GM18508 (cell line): ENCODE data around the gene HS3ST3A1.
"Not testable (repeated sequence)": the region's sequence is repeated elsewhere in the genome, so short reads cannot be mapped to it uniquely, and the experiment has no call there.

Source experiments
- ATAC-seq: cut with Tn5 transposase; IDR thresholded peaks from one replicate; pipeline ENCODE4 v1.9.1; 2021; ENCODE audit warnings: moderate number of reproducible peaks; ENCODE audit not compliant: insufficient read depth, unreplicated experiment

The HS3ST3A1 gene

GRCh38 chr17:13498184-13498583 lies 103.5 kb downstream of the HS3ST3A1 start:
- no peak for ATAC-seq

DNA sequence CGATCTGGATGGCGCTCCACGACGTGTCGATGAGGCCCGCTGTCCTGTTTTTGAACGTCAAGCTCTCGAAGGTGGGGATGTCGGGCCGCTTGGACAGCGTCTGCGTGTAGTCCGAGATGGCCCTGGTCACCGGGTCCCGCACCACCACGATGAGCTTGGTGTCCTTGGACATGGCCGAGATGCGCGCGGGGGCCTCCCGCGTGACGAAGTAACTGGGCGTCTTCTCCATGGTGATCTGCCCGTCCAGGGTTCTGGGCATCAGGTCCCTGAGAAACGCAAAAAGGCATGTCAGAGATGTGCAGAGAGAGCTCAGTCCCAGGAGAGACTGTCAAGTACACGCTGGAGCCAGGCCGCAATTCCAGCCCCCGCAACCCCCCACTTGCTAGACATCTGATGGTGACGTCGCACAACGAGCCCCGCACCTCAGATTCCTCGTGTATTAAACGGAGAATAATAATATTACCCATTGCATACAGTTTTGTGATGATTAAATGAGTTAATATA lies 105.1 kb downstream of the HS3ST3A1 start:
- not testable (repeated sequence) for ATAC-seq

- ATAC-seq: no peak
Measured at GRCh38 chr17:13495423-13495822, 106.3 kb downstream of the HS3ST3A1 start.

DNA sequence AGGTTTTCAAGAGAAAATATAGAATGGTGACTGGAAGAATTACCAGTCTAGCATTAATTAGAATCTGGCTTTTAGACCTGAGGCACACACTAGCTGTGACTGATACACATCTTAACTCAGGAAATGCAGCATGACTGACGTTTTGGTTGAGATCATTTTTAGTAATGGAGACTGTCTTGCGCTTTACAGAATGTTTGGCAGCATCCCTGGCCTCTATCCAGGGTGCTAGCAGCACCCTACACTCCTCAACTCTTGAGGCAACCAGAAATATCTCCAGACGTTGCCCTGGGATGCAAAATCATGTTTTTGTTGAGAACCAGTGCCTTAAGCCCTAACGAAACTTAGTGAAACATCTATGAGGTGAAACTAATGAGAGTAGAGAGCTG lies 109.0 kb downstream of the HS3ST3A1 start:
- no peak for ATAC-seq

DNA sequence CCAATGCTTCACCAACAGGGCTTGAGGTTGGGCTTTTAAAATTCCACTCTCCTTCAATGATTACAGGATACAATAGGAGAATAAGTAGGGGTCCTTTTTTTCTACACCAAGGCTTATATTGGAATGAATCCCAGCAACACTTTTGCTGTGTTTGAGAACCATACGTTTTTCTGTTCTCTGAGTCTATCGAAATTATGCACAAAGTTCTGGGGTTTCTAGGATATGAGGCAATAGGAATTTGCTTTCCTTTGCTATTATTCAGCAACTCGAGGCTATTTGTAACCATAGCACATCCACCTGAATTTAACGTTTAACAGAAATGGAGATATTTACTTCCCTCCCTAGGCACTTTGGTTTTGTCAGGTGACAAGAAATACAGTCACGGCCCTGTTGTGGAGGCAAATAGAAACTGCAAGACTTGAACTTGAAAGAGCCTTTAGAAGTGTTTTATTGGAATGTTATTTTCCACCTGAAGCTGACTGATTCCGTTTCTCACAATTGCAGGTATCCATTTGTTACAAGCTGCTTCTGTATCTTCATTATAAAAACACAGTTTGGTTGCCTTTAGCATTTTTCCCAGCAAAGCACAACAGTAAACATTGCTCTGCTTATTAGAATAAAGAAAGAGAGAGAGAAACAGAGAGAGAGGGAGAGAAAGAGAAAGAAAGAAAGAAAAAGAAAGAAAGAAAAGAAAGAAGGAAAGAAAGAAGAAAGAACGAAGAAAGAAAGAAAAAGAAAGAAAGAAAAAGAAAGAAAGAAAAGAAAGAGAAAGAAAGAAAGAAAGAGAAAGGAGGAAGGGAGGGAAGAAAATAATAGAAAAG lies 109.6 kb downstream of the HS3ST3A1 start:
- ATAC-seq: no peak

DNA sequence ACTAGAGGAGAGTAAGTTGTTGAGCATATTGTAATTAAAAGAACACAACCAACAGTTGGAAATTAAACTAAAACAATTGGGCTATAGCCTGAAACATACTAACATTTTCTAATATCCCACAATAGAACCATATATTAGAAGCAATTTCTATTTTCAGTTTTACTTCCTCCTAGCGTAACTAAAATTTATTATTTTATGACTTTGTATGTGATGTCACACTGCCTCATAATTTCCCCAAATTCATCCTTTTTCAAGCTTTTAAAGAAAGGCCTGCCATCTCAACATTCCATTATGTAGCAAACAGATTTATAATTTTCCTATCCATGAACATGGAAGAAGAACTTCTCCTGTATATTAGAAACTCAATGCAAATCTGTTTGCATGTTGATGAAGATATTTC lies 110.2 kb downstream of the HS3ST3A1 start:
- ATAC-seq: no peak

DNA sequence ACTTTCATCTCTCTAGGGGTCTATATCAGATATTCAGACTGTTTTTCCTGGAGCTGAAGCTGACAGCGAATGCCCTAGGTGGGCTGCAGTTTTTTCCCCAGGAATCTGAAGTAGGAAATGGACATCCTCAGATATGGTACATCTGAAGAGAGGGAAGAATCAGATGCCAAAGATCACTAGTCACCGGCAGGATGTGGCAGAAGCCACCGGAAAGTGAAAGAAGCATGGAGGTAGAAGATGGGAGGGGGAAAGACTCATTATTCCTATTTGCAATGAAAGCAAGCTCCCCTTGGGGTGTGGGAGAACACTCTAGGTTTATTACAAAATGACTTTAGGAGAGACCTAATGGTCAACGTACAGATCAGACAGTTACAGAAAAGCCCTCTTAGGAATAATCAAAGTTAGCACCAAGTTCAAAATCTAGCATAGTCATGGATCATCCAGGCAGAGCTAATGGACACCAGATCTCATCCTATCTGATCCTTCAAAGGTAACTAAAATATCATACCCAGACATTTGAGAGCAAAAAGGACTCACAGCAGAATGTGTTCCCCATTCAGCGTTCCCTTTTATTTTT lies 110.7 kb downstream of the HS3ST3A1 start:
- no peak for ATAC-seq

DNA sequence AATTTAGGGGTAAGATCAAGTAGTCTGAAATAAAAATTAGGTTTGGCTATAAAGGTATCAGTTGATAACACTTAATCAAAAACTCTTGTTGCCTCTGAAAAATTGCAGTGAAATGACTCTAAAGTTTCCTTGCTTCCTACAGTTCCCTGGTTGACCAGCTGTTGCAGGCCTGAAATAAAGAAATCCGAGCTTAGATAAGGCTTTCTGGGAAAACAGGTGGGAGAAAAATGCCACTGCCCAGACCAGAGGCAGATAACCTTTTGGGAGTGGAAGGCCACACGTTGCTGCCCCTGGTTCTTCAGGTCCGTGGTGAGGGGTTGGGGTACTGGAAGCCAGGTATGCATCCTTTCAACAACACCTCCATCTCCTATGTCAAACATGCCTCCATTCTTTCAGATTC lies 111.3 kb downstream of the HS3ST3A1 start:
- no peak for ATAC-seq

DNA sequence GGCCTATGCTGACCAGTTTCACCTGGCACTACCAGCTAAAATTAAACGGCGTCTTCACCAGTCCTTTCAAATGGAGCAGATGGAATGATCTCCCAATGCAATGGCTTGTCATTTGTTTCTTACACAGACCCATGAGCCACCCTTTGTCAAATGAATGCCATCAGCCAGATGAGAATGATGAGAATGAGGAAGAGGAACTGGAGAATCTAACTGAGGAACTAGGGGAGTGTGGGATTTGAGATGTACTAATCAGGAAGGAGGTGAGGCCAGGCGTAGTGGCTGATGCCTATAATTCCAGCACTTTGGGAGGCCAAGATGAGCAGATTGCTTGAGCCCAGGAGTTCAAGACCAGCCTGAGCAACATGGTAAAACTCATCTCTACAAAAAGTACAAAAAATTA lies 116.4 kb downstream of the HS3ST3A1 start:
- ATAC-seq: no peak

DNA sequence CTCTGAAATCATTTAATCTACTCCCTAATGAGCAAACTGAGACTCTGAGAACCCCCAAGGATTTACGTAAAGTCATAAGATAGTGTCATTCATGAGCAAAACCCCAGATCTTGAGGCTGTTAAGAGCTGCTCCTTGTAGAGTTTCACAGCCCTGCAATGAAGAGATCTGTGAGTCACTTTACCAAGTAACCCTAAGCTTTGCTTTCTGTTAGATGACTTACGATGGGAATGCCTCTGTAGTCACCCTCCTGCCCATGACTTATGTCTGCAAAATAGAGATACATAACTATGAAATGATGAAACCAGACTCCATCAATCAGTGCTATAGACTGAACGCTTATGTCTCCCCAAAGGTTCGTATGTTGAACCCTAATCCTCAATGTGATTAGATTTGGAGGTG lies 117.7 kb downstream of the HS3ST3A1 start:
- no peak for ATAC-seq

- no peak for ATAC-seq
Measured at GRCh38 chr17:13480877-13481276, 120.9 kb downstream of the HS3ST3A1 start.

DNA sequence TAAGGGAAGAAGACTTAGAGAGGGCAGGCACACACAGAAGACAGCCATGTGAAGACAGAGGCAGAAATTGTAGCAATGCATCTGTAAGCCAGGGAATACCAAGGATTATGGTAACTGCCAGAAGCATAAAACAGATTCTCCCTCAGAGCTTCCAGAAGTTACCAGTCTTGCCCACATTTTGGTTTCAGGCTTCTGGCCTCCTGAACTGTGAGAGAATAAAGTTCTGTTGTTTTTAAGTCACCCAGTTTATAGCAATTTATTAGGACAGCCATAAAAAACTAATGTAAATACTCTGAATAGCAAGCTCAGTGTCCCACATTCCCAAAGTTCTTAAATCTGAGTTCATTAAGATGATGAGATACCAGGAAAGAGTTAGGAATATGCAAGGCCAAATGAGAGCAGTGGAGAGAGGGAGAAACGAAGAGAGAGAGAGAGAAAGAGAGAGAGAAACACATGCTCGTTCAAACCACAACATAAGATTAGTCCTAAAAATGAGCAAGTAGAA lies 123.4 kb downstream of the HS3ST3A1 start:
- ATAC-seq: no peak

GRCh38 chr17:13477180-13477611 lies 124.5 kb downstream of the HS3ST3A1 start:
- no peak for ATAC-seq

- no peak for ATAC-seq
Measured at GRCh38 chr17:13476720-13477119, 125.0 kb downstream of the HS3ST3A1 start.

DNA sequence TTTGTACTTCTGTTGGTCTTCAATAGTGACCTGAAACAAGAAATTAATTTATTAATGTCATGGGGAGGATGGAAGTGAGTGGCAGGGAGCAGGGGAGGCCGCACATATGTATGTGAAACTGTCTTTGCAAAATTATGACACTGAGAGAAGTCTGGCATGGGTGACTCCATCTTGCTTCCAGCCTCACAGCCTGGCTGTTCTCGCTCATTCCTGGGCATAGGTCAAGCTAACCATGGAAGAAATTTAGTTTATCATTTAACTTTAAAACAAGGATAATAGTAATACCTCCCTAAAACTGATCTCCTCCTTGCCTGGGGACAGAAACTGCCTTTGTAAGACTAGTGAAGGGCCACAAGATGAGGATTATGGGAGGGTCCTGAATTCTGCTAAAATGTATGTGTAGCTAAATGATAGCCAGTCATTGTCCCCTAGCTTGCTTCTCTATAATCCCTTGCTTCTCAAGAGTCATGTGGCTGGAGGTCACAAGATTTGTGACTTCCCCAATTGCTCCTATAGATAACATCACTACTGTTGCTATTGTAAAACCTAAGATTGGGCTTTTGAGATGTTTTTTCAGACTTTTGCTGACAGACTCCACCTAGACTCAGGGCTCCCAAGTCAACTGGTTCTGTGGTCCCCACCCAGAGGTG lies 126.0 kb downstream of the HS3ST3A1 start:
- no peak for ATAC-seq

DNA sequence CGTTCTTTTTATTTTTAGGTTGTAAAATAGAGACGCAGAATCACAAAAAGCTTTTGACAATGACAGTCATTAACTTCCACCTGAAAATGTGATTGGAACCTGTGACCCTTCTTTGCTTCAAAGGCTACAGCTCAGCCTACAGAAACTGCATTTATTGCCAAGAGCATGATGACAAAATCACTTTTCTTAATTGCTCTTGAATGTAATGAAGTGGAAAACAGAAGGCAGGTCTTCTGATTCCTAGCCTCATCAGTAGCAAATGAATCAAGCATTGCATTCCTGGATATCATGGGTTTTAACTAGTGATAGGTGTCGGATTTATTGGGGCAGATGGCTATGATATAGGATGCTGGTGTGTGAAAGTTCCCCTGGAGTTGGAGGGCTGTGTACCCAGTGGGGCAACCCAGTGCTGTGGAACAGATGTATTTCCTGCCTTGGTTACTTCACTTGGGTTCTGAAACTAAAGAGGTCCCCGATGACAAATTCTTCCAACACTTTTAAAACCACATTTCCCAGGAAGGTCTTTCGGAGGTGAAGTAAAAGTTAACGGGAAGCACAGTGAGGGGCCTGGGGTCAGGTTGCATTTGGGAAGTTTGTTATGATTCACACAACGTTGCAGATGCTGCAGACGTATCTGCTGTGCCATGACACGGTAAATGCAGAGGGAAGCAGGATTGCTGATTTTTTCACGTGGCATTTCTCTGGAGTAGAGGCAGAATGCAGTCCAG lies 127.5 kb downstream of the HS3ST3A1 start:
- no peak for ATAC-seq

GRCh38 chr17:13465678-13466077 lies 136.1 kb downstream of the HS3ST3A1 start:
- ATAC-seq: no peak

- ATAC-seq: no peak
Measured at GRCh38 chr17:13462673-13463124, 139.0 kb downstream of the HS3ST3A1 start.

DNA sequence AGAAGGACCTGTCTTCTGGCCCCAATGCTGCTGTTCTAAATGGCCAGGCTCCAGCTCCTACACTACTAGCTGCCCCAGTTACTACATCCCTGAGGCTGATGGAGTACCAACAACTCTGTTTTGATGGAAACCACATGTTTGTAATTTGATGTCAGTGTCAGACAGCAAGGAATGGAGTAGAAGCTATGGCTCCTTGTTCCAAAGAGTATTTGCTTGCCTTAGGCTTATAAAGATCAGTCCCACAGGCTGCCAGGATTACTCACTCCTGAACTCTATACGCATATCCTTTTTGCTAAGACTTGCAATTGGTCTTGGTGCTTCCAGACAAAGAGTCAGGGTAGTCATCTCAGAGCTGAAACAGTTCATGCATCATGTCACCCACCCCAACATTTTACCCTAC lies 139.6 kb downstream of the HS3ST3A1 start:
- no peak for ATAC-seq

GRCh38 chr17:13460261-13461000 lies 141.3 kb downstream of the HS3ST3A1 start:
- no peak for ATAC-seq
